CD14-positive monocyte (primary cell): ENCODE results near the gene EPHA8. TPM values are rescaled to one million over a fixed set of nuclear protein-coding genes. Genes with fewer than 3 reads are reported as not detected.

Experiments
- DNase-seq, 3 donors: peaks; one replicate each; pipeline ENCODE4 v3.0.0-alpha.2; 2011 to 2022
- H2AFZ ChIP-seq: 2 replicates; pipeline ENCODE4 v1.6.0; 2012; ENCODE audit warnings: mild to moderate bottlenecking, low read depth, low read length, inconsistent platforms; ENCODE audit not compliant: insufficient read depth, poor library complexity, severe bottlenecking
- H3K27ac ChIP-seq, 2 donors: 1 replicate in 1 of 2; 2 replicates in 1 of 2; pipeline ENCODE4 v1.5.1; 2012 to 2013; ENCODE audit warnings: low read length in 2 of 2, control low read depth in 1 of 2, inconsistent platforms in 1 of 2, low read depth in 1 of 2, mild to moderate bottlenecking in 1 of 2
- H3K27me3 ChIP-seq, 2 donors: one replicate each; pipeline versions ENCODE4 v1.6.0 to v1.6.1; 2011 to 2013; ENCODE audit warnings: low read length in 2 of 2; ENCODE audit not compliant: control insufficient read depth in 2 of 2, insufficient read depth in 2 of 2
- H3K36me3 ChIP-seq, 2 donors: replicated peaks in 1 of 2; 1 replicate in 1 of 2; 2 replicates in 1 of 2; pipeline versions ENCODE4 v1.5.1 to v1.6.1; 2012 to 2013; ENCODE audit warnings: low read length in 2 of 2, control low read depth in 1 of 2, inconsistent platforms in 1 of 2, mild to moderate bottlenecking in 1 of 2; ENCODE audit not compliant: insufficient read depth in 2 of 2, control insufficient read depth in 1 of 2
- H3K4me1 ChIP-seq, 2 donors: 1 replicate in 1 of 2; 2 replicates in 1 of 2; pipeline versions ENCODE4 v1.5.1 to v1.6.1; 2012 to 2013; ENCODE audit warnings: low read length in 2 of 2, control low read depth in 1 of 2, inconsistent platforms in 1 of 2, mild to moderate bottlenecking in 1 of 2, moderate library complexity in 1 of 2; ENCODE audit not compliant: insufficient read depth in 2 of 2, control insufficient read depth in 1 of 2
- H3K4me2 ChIP-seq: replicated peaks from 2 replicates; pipeline ENCODE3; 2012; ENCODE audit warnings: low read length, moderate library complexity, mild to moderate bottlenecking; ENCODE audit not compliant: poor library complexity, severe bottlenecking; ENCODE audit errors: extremely low read depth
- H3K4me3 ChIP-seq, 3 experiments: fragments of 200-600 bp in 1 of 3; sonication (generic) in 1 of 3; replicated peaks in 1 of 3; 1 replicate in 2 of 3; 2 replicates in 1 of 3; pipeline ENCODE4 v1.5.1; 2011 to 2013; ENCODE audit warnings: low read length in 3 of 3, mild to moderate bottlenecking in 3 of 3, control low read depth in 2 of 3, low read depth in 2 of 3, inconsistent platforms in 1 of 3, moderate library complexity in 1 of 3
- H3K79me2 ChIP-seq: 2 replicates; pipeline ENCODE4 v1.6.0; 2012; ENCODE audit warnings: mild to moderate bottlenecking, control low read depth, inconsistent platforms, low read length, moderate library complexity; ENCODE audit not compliant: insufficient read depth
- H3K9ac ChIP-seq: 2 replicates; pipeline ENCODE4 v1.6.0; 2017; ENCODE audit warnings: low read length, mild to moderate bottlenecking; ENCODE audit not compliant: insufficient read depth, poor library complexity, severe bottlenecking
- H3K9me3 ChIP-seq, 2 donors: replicated peaks in 1 of 2; 1 replicate in 1 of 2; 2 replicates in 1 of 2; pipeline versions ENCODE4 v1.5.1 to v1.6.1; 2012 to 2013; ENCODE audit warnings: low read length in 2 of 2, control low read depth in 1 of 2; ENCODE audit not compliant: control insufficient read depth in 1 of 2, insufficient read depth in 1 of 2
- H4K20me1 ChIP-seq: 2 replicates; pipeline ENCODE4 v1.6.0; 2012; ENCODE audit warnings: mild to moderate bottlenecking, low read length, control low read depth, moderate library complexity; ENCODE audit not compliant: insufficient read depth
- H3K27ac Mint-ChIP-seq, 7 donors: one replicate each; pipeline ENCODE4 v1.8.0; 2020; ENCODE audit warnings: mild to moderate bottlenecking in 7 of 7, mixed read lengths in 7 of 7, moderate library complexity in 6 of 7, inconsistent platforms in 2 of 7
- H3K27me3 Mint-ChIP-seq, 3 donors: one replicate each; pipeline ENCODE4 v1.8.0; 2021 to 2022; ENCODE audit warnings: low read depth in 3 of 3, mild to moderate bottlenecking in 3 of 3, mixed read lengths in 3 of 3, moderate library complexity in 3 of 3, inconsistent platforms in 1 of 3
- H3K36me3 Mint-ChIP-seq, 2 donors: one replicate each; pipeline ENCODE4 v1.8.0; 2020; ENCODE audit warnings: mixed read lengths in 2 of 2, inconsistent platforms in 1 of 2, mild to moderate bottlenecking in 1 of 2
- H3K4me1 Mint-ChIP-seq: one replicate; pipeline ENCODE4 v1.8.0; 2020; ENCODE audit warnings: mild to moderate bottlenecking, mixed read lengths
- H3K4me3 Mint-ChIP-seq, 2 donors: one replicate each; pipeline ENCODE4 v1.8.0; 2020; ENCODE audit warnings: mild to moderate bottlenecking in 2 of 2, mixed read lengths in 2 of 2, moderate library complexity in 1 of 2
- H3K9me3 Mint-ChIP-seq, 7 donors: one replicate each; pipeline ENCODE4 v1.8.0; 2020 to 2022; ENCODE audit warnings: mixed read lengths in 7 of 7, mild to moderate bottlenecking in 6 of 7, moderate library complexity in 6 of 7, inconsistent platforms in 2 of 7
- CTCF ChIP-seq: fragments of 200-600 bp; IDR thresholded peaks from one replicate; pipeline ENCODE4 v1.8.0; 2022; ENCODE audit warnings: antibody characterized with exemption, mild to moderate bottlenecking
- WGBS: methylation state at CpG from one replicate; pipeline ENCODE4 v1.1.5; 2013; ENCODE audit warnings: missing lambda C conversion rate; ENCODE audit not compliant: insufficient coverage; 5-methylcytosine and 5-hydroxymethylcytosine counted together
- intact Hi-C, 2 donors: fragments of 100-400 bp; cut with micrococcal nuclease; formaldehyde crosslinking; loops; one replicate each; pipeline versions ENCODE4 v1.15.0 to v1.15.1; 2023
- polyA plus RNA-seq, 3 donors: library from polyadenylated mRNA; depleted of rRNA in 1 of 3; unstranded in 2 of 3; stranded (reverse) in 1 of 3; fragments of 300-500 nt in 2 of 3; fragments of >200 nt in 1 of 3; fragmentation: Illumina TruSeq in 2 of 3; gene quantifications; 1 replicate in 2 of 3; 2 replicates in 1 of 3; pipeline ENCODE4 v1.2.3, GENCODE V29; 2012 to 2021

The EPHA8 gene
- polyA plus RNA-seq, 3 donors = 0.04 TPM; not detected in 2

GRCh38 chr1:22616571-22616970 lies 53.3 kb downstream of the EPHA8 start:
- peaks cover 0 to 7% of the 10 kb centered on the region in 2 donors for H3K27me3 ChIP-seq
- H3K36me3 ChIP-seq = no peaks in the 10 kb centered on the region
- H3K4me2 ChIP-seq = no peak overlapping the region
- Mint-ChIP-seq H3K4me1 (peaks cover 6% of the 10 kb centered on the region), H3K27ac (no peak overlapping the region), H3K4me3 (no peak overlapping the region), H3K9me3 (no peaks in the 10 kb centered on the region), H3K27me3 (peaks cover 14 to 24% (median 21%) of the 10 kb centered on the region in 3 donors), H3K36me3 (no peaks in the 10 kb centered on the region)
- no peaks in the 10 kb centered on the region for H4K20me1 ChIP-seq
- H3K79me2 ChIP-seq = no peaks in the 10 kb centered on the region
- no peak for DNase-seq
- TF ChIP-seq CTCF = no peak
- no peak overlapping the region for H3K9ac ChIP-seq
- H3K4me1 ChIP-seq = no peaks in the 10 kb centered on the region
- WGBS = 69% methylated on average over 11 of the region's 11 CpGs
- no peak overlapping the region for H3K27ac ChIP-seq
- H3K4me3 ChIP-seq = no peak overlapping the region
- intact Hi-C loops = no loop called here
- H3K9me3 ChIP-seq = no peaks in the 10 kb centered on the region
- no peak overlapping the region for H2AFZ ChIP-seq

- peaks cover 6% of the 10 kb centered on the region for H3K4me1 Mint-ChIP-seq
- WGBS = 50% methylated on average over 16 of the region's 16 CpGs
These were observed 54.8 kb downstream of the EPHA8 start for GRCh38 chr1:22618056-22618455.

More at GRCh38 chr1:22618056-22618455, 54.8 kb downstream of the EPHA8 start:
- Histone ChIP-seq H3K79me2 (no peaks in the 10 kb centered on the region), H4K20me1 (no peaks in the 10 kb centered on the region), H3K4me3 (no peak overlapping the region), H3K4me1 (no peaks in the 10 kb centered on the region), H3K27me3 (peaks cover 0 to 7% of the 10 kb centered on the region in 2 donors), H3K9ac (no peak overlapping the region), H3K36me3 (no peaks in the 10 kb centered on the region), H2AFZ (no peak overlapping the region), H3K9me3 (no peaks in the 10 kb centered on the region), H3K27ac (no peak overlapping the region), H3K4me2 (no peak overlapping the region)
- intact Hi-C loops = no loop called here
- H3K36me3 Mint-ChIP-seq = no peaks in the 10 kb centered on the region
- no peak overlapping the region for H3K4me3 Mint-ChIP-seq
- H3K27me3 Mint-ChIP-seq = peaks cover 10 to 30% (median 24%) of the 10 kb centered on the region in 3 donors
- DNase-seq = no peak
- no peak overlapping the region for H3K27ac Mint-ChIP-seq
- H3K9me3 Mint-ChIP-seq = no peaks in the 10 kb centered on the region
- no peak for TF ChIP-seq CTCF
